ENCODE results near the gene DVL3. TPM values are rescaled to one million over a fixed set of nuclear protein-coding genes. Genes with fewer than 3 reads are reported as not detected.

DVL3 gene
- total and polyA plus RNA-seq, 10 of the 15 experiments (the other 5 are each of a cell fraction or from before 2014, with no cell fraction given) = 2.2 to 39.7 (median 14.5) TPM

DNA sequence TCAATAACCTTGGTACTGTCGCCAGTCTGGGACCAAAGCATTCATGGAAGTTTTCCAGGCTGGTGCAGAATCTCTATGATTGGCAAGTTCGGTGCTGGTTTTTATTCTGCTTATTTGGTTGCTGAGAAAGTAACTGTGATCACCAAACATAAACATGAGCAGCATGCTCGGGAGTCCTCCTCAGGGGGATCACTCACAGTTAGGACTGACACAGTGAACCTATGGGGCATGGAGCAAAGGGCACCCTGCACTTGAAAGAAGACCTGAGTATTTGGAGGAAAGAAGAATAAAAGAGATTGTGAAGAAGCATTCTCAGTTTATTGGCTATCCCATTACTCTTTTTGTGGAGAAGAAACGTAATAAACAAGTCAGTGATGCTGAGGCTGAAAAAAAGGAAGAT, 39.2 kb upstream of the DVL3 start:
- ChIA-PET SMC1A (ENCODE audit: uncharacterized antibody, unreplicated experiment) (no interaction called here), RAD21 (ENCODE audit: unreplicated experiment) (no interaction called here), CTCF (interaction anchor here (1.0 to 1.3 kb wide), 2 partner anchors 9 to 256 kb away, joined by 3 to 4 read pairs; no protein-coding TSS in a partner anchor), POLR2A (interaction anchor here (0.5 kb wide), 1 partner anchor 759 kb away, joined by 3 read pairs; no protein-coding TSS in a partner anchor)
- no peaks in the 10 kb centered on the region for H3K79me2 ChIP-seq (ENCODE audit: control insufficient read depth, insufficient read depth, low read length)
- H4K20me1 ChIP-seq (ENCODE audit: control insufficient read depth, insufficient read depth) = no peaks in the 10 kb centered on the region
- DNase-seq (ENCODE audit: low read depth, low spot score) (no peak), ATAC-seq (no peak), FAIRE-seq (no peak)
- H2AFZ ChIP-seq (ENCODE audit: control insufficient read depth, low read depth, low read length) = no peak overlapping the region
- H3K27ac ChIP-seq (ENCODE audit: control insufficient read depth, insufficient read depth) = no peak overlapping the region
- no peaks in the 10 kb centered on the region for H3K36me3 ChIP-seq (ENCODE audit: control insufficient read depth in 2 of 2, insufficient read depth in 2 of 2, low read length in 1 of 2)
- in situ Hi-C loops (cut with MboI) = no loop called here
- intact Hi-C loops (cut with micrococcal nuclease; ENCODE audit: unreplicated experiment) = no loop called here
- no peaks in the 10 kb centered on the region; a peak in 1 of 4 replicates for H3K27me3 ChIP-seq (replicated peaks in 1 of 2; ENCODE audit: control insufficient read depth in 2 of 2, insufficient read depth in 2 of 2, low read length in 1 of 2)
- no TSS peak for BruUV-seq (replicated peaks)
- no peak overlapping the region for H3K9ac ChIP-seq (ENCODE audit: control insufficient read depth, insufficient read depth, low read length)
- no peak for TF ChIP-seq BMI1 (IDR thresholded peaks at IDR 0.05; ENCODE audit: borderline replicate concordance)
- TF ChIP-seq YY1 (IDR thresholded peaks at IDR 0.05; ENCODE audit: low read depth, low read length) = no peak
- 31% methylated on average over 4 of the region's 4 CpGs for WGBS (ENCODE audit: insufficient coverage, insufficient replicate concordance, low lambda C conversion rate, missing lambda C conversion rate)
- no peaks in the 10 kb centered on the region for H3K9me3 ChIP-seq (replicated peaks; ENCODE audit: control insufficient read depth, insufficient read depth, low read length)
- no peak overlapping the region for H3K4me2 ChIP-seq (ENCODE audit: control insufficient read depth, insufficient read depth)
- H3K4me1 ChIP-seq (ENCODE audit: control insufficient read depth, insufficient read depth, low read length) = no peaks in the 10 kb centered on the region
- no peak overlapping the region for H3K4me3 ChIP-seq

DNA sequence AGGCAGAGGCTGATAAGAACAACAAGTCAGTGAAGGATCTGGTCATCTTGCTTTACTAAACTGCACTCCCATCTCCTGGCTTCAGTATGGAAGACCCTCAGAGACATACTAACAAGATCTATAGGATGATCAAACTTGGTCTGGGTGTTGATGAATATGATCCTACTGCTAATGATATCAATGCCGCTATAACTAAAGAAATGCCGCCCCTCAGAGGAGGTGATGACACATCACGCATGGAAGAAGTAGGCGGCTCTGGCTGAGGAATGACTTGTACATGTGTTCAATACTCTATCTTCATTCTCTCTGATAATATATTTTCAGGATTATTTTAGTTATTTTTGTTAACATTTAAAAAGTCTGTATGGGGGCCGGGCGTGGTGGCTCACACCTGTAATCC, 37.5 kb upstream of the DVL3 start:
- H3K79me2 ChIP-seq (ENCODE audit: control insufficient read depth, insufficient read depth, low read length) = no peaks in the 10 kb centered on the region
- WGBS (ENCODE audit: insufficient coverage, insufficient replicate concordance, low lambda C conversion rate, missing lambda C conversion rate) = 76% methylated on average over 6 of the region's 6 CpGs
- H3K4me1 ChIP-seq (ENCODE audit: control insufficient read depth, insufficient read depth, low read length) = no peaks in the 10 kb centered on the region
- DNase-seq (ENCODE audit: low read depth, low spot score) (no peak), FAIRE-seq (no peak), ATAC-seq (no peak)
- POLR2A ChIA-PET = no interaction called here
- H4K20me1 ChIP-seq (ENCODE audit: control insufficient read depth, insufficient read depth) = no peaks in the 10 kb centered on the region
- no peak overlapping the region for H3K27ac ChIP-seq (ENCODE audit: control insufficient read depth, insufficient read depth)
- H3K4me2 ChIP-seq (ENCODE audit: control insufficient read depth, insufficient read depth) = no peak overlapping the region
- no peaks in the 10 kb centered on the region; a peak in 1 of 4 replicates for H3K27me3 ChIP-seq (replicated peaks in 1 of 2; ENCODE audit: control insufficient read depth in 2 of 2, insufficient read depth in 2 of 2, low read length in 1 of 2)
- no peaks in the 10 kb centered on the region for H3K36me3 ChIP-seq (ENCODE audit: control insufficient read depth in 2 of 2, insufficient read depth in 2 of 2, low read length in 1 of 2)
- SMC1A ChIA-PET (ENCODE audit: uncharacterized antibody, unreplicated experiment) = no interaction called here
- RAD21 ChIA-PET (ENCODE audit: unreplicated experiment) = no interaction called here
- H3K9ac ChIP-seq (ENCODE audit: control insufficient read depth, insufficient read depth, low read length) = no peak overlapping the region
- BruUV-seq (replicated peaks) = no TSS peak
- intact Hi-C loops (cut with micrococcal nuclease; ENCODE audit: unreplicated experiment) (no loop called here), in situ Hi-C loops (cut with MboI) (no loop called here)
- CTCF ChIA-PET = no interaction called here
- H3K9me3 ChIP-seq (replicated peaks; ENCODE audit: control insufficient read depth, insufficient read depth, low read length) = no peaks in the 10 kb centered on the region
- no peak overlapping the region for H3K4me3 ChIP-seq
- H2AFZ ChIP-seq (ENCODE audit: control insufficient read depth, low read depth, low read length) = no peak overlapping the region
- TF ChIP-seq YBX1 (IDR thresholded peaks at IDR 0.05) = no peak
- TF ChIP-seq POLR2A (IDR thresholded peaks at IDR 0.05; ENCODE audit: low read depth, low read length) = no peak
- no peak for TF ChIP-seq CHD4 (IDR thresholded peaks at IDR 0.05)
- no peak for TF ChIP-seq ZNF207 (IDR thresholded peaks at IDR 0.05; ENCODE audit: borderline replicate concordance)
- TF ChIP-seq TCF7 (IDR thresholded peaks at IDR 0.05; ENCODE audit: borderline replicate concordance) = no peak
- TF ChIP-seq, protein P1, sequence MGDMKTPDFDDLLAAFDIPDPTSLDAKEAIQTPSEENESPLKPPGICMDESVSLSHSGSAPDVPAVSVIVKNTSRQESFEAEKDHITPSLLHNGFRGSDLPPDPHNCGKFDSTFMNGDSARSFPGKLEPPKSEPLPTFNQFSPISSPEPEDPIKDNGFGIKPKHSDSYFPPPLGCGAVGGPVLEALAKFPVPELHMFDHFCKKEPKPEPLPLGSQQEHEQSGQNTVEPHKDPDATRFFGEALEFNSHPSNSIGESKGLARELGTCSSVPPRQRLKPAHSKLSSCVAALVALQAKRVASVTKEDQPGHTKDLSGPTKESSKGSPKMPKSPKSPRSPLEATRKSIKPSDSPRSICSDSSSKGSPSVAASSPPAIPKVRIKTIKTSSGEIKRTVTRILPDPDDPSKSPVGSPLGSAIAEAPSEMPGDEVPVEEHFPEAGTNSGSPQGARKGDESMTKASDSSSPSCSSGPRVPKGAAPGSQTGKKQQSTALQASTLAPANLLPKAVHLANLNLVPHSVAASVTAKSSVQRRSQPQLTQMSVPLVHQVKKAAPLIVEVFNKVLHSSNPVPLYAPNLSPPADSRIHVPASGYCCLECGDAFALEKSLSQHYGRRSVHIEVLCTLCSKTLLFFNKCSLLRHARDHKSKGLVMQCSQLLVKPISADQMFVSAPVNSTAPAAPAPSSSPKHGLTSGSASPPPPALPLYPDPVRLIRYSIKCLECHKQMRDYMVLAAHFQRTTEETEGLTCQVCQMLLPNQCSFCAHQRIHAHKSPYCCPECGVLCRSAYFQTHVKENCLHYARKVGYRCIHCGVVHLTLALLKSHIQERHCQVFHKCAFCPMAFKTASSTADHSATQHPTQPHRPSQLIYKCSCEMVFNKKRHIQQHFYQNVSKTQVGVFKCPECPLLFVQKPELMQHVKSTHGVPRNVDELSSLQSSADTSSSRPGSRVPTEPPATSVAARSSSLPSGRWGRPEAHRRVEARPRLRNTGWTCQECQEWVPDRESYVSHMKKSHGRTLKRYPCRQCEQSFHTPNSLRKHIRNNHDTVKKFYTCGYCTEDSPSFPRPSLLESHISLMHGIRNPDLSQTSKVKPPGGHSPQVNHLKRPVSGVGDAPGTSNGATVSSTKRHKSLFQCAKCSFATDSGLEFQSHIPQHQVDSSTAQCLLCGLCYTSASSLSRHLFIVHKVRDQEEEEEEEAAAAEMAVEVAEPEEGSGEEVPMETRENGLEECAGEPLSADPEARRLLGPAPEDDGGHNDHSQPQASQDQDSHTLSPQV (IDR thresholded peaks at IDR 0.05) = no peak
- TF ChIP-seq SUPT20H (IDR thresholded peaks at IDR 0.05; ENCODE audit: borderline replicate concordance, control insufficient read depth, low read depth, low read length) = no peak
- TF ChIP-seq NRF1 (conservative IDR thresholded peaks at IDR 0.05; ENCODE audit: low read depth, low read length) = no peak
- TF ChIP-seq SIX5 (IDR thresholded peaks at IDR 0.05; ENCODE audit: low read depth, low read length, severe bottlenecking) = no peak
- TF ChIP-seq SMC3 (IDR thresholded peaks at IDR 0.05; ENCODE audit: borderline replicate concordance, low read length) = no peak
- no peak for TF ChIP-seq MXI1 (IDR thresholded peaks at IDR 0.05; ENCODE audit: low read depth, low read length)
- no peak for TF ChIP-seq SPI1 (IDR thresholded peaks at IDR 0.05; ENCODE audit: borderline replicate concordance, insufficient read depth, low read depth, low read length)
- TF ChIP-seq USF2 (IDR thresholded peaks at IDR 0.05; ENCODE audit: borderline replicate concordance, low read depth, low read length) = no peak
